Stimulated activated CD8-positive, alpha-beta memory T cell treated with anti-CD3 and anti-CD28 coated beads, Interleukin-12 subunit alpha, Interleukin-12 subunit beta, amount 100 ng/mL, for 1 hour (primary cell): ENCODE measurements around the gene NSD1.

Experiments used
- DNase-seq: peaks from one replicate; pipeline ENCODE4 v3.0.0-alpha.2; 2020; ENCODE audit warnings: low read depth

The NSD1 gene

DNA sequence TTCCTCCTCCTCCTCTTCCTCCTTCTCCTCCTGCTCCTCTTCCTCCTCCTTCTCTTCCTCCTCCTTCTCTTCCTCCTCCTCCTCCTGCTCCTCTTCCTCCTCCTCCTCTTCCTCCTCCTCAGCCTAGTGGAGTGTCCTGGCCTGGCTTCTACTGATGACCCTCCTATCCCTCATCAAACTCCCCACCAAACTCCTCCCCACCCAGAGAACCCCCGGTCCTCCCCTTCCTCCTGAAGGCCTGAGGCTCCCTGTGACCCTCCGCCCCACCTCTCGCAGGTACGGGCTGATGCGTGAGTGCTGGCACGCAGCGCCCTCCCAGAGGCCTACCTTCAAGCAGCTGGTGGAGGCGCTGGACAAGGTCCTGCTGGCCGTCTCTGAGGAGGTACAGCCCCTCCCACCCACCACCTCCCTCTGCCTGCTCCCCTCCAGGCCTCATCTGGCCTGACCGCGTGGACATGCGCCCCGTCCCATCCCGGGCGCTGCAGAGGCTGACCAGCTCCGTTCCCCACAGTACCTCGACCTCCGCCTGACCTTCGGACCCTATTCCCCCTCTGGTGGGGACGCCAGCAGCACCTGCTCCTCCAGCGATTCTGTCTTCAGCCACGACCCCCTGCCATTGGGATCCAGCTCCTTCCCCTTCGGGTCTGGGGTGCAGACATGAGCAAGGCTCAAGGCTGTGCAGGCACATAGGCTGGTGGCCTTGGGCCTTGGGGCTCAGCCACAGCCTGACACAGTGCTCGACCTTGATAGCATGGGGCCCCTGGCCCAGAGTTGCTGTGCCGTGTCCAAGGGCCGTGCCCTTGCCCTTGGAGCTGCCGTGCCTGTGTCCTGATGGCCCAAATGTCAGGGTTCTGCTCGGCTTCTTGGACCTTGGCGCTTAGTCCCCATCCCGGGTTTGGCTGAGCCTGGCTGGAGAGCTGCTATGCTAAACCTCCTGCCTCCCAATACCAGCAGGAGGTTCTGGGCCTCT lies 36.3 kb upstream of the NSD1 start:
- DNase-seq = no peak

- no peak for DNase-seq
Observed at GRCh38 chr5:177098120-177098469, 35.5 kb upstream of the NSD1 start.

GRCh38 chr5:177098470-177099141 lies 35.0 kb upstream of the NSD1 start:
- no peak for DNase-seq

DNA sequence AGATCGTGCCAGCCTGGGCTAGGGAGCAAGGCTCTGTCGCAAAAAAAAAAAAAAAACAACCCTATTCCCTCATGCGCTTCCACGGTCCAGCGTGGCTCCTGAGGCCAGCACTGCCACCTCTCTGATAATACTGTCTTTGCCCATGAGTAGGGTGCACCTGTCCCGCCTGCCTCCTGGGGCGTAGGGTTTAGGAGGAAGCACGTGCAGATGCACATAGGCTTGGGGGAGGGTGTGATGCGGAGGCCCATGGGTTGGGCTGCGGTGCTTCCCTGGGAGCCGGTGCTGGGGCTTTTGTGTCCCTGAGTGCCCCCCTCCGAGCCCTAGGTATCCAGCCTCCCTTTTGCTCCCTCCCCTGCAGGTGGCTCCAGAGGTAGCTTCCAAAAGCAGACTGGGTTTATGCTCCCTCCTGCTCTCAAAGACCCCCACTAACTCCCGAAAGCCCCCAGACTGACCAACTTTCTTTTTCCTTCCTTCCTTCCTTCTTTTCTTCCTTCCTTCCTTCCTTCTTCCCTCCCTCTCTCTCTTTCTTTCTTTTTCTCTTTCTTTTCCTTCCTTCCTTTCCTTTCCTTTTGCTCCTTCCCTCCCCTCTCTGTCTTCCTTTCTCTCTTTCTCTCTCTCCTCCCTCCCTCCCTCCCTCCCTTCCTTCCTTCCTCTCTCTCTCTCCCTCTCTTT lies 34.0 kb upstream of the NSD1 start:
- no peak for DNase-seq

- DNase-seq = no peak
Observed at GRCh38 chr5:177100714-177101121, 32.9 kb upstream of the NSD1 start.

- no peak for DNase-seq
Observed at GRCh38 chr5:177103523-177104253, 29.9 kb upstream of the NSD1 start.

GRCh38 chr5:177105691-177106476 lies 27.7 kb upstream of the NSD1 start:
- no peak for DNase-seq

GRCh38 chr5:177107159-177107558 lies 26.4 kb upstream of the NSD1 start:
- no peak for DNase-seq

GRCh38 chr5:177109810-177110209 lies 23.8 kb upstream of the NSD1 start:
- no peak for DNase-seq

DNA sequence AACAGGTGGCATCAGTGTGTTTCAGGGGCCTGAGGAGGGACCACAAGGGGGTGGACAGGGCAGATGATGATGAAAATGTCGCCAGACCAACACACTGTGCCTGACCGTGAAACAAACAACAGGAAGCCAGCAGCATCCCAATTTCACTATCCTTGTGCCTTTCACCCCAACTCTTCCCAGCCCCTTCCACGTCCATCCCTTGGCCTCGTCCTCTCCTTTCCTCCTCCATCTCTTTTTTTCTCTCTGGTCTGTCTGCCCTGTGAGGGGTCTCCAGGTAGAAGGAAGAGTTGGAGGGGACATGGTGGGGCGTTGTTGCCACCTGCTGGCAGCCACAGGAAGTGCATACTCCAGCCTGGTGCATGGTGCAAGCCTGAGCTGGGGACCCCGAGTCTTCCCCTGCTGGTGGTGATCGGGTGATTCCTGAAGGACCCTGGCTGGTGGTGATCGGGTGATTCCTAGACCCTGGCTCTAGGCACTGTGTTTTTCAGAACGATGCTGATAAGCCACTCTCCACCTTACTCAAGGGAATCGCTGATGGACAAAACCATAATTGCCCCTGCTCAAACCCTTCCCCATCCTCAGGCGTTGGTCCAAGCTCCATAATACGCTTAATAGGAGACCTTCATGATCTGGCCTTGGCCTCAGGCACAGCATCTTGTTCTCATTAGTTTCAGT lies 21.7 kb upstream of the NSD1 start:
- peak; percentile 38 for DNase-seq

DNA sequence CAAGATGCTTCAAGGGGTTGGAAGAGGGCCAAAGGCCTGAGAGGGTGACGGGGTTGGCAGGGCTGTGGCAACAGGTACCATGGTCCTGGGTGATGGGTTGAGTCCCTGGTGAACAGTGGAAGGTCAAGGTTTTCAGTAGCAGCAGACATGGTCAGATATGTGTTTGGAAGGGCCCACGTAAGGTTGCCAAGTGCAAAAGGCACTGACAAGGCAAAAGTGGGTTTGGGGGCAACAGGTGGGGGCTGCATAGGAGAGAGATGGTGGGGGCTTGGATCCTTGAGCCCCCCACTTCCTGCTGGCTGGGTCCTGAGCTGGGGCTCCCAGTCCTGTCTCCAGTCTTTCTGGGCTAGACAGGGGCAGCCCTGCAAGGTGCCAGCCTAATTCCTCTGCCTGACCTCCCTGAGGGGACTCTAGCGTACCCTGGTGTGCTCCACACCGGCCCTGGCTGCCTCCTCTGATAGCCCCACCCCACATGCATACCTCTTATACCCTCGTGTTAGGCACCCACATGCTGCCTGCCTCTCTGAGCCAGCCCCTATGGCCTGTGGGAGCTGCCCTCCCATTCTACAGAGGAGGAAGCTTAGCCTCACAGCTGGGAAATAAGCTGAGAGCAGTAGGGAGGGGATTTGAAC lies 20.9 kb upstream of the NSD1 start:
- DNase-seq = no peak

- peak; percentile 68 for DNase-seq
Observed at GRCh38 chr5:177113566-177114424, 19.8 kb upstream of the NSD1 start.

DNA sequence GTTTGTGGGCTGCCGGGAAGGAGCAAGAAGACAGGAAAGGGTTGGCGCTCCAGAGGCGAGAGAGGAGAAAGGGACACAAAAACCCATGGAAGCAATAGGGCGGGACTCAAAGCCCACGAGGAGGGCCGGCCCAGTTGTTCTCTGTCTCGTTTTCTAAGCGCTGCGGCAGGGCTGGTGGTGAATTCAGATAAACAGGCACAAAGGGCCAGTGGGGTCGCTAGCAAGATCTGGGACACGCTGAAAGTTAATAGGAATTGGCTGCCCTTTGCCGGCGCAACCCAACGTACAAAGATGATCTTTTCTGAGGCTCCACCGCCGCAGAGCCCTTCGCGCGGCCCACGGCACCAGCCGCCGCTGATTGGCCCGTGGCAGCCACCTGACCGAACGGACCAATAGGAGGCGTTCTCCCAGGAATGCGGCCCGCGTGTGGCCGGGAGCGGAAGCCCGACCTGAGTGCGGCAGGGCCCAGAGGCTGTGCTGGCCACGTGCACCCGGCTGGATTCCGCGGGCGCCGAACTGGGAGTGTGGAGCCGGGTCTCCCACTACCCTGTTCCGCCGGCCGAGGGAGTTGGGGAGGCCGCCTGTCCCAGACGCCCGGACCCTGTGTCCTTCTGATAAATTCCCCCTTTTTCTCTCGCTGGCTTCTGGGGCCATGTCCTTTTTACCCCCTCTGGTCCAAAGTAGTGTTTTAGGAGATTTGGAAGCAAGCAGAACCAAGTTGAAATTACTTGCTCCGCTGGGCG lies 16.8 kb upstream of the NSD1 start:
- peak; percentile 74 for DNase-seq

GRCh38 chr5:177117441-177118045 lies 16.0 kb upstream of the NSD1 start:
- DNase-seq = no peak

DNA sequence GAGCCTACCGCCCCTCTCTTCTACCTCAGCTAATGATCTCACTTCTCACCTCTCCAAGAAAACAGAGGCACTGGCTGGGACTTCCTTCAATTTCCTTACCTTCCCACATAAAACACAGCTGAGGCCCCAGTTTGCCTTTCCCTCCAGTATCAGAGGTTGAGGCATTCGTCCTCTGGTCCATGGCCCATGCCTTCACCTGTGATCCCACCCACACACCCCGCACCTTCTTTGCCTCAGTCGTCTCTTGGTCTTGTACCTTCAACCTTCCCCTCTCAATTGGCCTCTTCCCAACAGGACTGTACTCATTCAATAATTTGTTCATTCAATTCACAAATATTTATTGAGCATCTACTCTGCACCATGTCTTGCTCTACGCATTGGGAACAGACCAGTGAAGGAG lies 11.0 kb upstream of the NSD1 start:
- DNase-seq = no peak

DNA sequence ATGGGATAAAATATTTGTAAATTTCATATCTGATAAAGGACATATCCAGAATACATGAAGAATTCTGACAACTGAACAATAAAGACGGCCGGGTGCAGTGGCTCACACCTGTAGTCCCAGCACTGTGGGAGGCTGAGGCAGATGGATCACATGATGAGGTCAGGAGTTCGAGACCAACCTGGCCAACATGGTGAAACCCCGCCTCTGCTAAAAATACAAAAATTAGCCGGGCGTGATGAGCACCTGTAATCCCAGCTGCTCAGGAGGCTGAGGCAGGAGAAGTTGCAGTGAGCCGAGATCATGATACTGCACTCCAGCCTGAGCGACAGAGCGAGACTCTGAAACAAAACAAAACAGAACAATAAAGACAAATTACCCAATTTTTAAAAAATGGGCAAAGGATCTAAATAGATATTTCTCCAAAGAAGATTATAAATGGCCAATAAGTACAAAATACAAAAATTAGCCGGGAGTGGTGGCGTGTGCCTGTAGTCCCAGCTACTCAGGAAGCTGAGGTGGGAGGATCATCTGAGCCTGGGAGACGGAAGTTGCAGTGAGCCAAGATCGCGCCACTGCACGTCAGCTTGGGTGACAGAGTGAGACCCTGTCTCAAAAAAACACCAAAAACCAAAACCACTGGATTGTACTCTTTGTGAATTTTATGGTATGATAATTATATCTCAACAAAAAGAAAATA lies 9.6 kb upstream of the NSD1 start:
- no peak for DNase-seq

DNA sequence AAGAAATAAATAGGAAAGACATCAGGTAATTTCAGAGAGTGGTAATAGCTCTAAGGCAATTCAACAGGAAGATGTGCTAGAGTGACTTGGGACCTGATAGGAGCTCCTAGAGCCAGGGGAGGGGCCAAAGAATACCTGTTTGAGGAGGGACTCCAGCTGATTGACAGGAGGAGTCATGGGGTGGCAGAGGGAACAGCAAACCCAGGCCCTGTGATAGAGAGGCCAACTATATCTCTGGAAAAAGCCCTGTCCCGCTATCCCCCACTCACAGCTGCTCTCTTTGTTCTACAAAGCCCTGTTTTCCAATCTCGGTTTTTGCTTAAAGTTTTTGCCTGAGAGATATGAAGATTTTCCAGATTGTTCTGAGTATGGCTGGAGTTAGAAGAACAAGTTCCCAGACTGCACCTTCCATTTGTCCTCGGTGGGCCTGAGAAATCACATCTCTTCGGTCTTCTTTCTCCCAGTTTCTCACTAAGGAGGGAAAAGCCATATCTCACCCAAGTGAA lies 9.0 kb upstream of the NSD1 start:
- DNase-seq = no peak
